Stimulated activated CD4-positive, alpha-beta T cell treated with anti-CD3 and anti-CD28 coated beads, Interleukin-2, amount 100 ng/mL, for 4 hours (primary cell): ENCODE measurements around the gene TM4SF5.

Experiments used
- DNase-seq: peaks from one replicate; pipeline ENCODE4 v3.0.0-alpha.2; 2020; ENCODE audit warnings: low read depth

Gene TM4SF5

DNA sequence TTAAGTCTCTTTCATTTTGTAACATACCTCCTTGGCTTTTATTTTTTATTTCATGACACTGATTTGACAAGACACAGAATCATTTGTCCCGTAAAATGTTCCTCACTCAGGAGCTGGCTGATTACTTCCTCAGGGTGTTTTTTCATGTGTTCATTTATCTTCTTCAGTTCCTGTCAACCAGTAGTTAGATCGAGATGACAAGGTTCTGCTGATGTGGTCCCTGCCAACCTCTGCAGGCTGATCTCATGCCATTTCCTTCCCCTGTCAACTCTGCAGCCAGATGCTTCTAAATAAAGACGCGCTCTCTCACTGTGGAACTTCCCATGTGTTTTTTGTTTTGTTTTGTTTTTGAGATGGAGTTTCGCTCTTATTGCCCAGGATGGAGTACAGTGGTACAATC is 23.8 kb upstream of the TM4SF5 start:
- DNase-seq = no peak

GRCh38 chr17:4748686-4749085 is 23.0 kb upstream of the TM4SF5 start:
- no peak for DNase-seq

- DNase-seq = no peak
Measured at GRCh38 chr17:4750606-4751005, 21.1 kb upstream of the TM4SF5 start.

DNA sequence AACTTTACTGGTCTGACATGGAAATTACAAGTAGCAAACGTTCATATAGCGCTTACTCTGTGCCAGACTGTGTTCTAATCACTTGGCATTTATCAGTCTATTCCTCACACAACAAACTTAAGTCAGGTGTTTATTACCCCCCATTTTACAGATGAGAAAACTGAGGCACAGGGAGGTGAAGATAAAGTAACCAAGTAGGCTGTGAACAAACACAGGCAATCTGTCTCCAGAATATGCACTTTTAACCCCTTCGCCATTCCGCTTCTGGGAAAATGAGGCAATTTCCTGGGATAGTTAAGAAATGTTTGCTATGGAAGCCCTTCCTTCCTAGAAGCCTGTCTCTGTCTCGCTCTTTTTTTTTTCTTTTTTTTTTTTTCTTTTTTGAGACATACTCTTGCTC is 19.8 kb upstream of the TM4SF5 start:
- DNase-seq = no peak

DNA sequence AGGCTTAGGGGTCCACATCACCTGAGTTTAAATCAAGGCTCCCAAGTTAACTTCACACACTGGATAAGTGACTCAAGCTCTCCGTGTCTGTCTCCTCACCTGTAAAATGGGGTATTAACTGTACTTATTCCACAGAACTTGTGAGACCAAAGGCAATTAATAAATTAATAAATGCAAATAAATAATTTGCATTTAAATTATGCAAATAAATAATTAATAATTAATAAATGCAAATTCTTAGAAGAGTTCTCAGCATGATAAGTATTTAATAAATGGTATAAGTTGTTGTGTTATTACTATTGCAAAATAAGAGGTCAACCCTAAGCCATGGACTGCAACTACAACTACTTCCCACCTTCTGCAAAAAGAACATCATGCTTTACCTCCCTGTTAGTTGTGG is 18.3 kb upstream of the TM4SF5 start:
- DNase-seq = no peak

DNA sequence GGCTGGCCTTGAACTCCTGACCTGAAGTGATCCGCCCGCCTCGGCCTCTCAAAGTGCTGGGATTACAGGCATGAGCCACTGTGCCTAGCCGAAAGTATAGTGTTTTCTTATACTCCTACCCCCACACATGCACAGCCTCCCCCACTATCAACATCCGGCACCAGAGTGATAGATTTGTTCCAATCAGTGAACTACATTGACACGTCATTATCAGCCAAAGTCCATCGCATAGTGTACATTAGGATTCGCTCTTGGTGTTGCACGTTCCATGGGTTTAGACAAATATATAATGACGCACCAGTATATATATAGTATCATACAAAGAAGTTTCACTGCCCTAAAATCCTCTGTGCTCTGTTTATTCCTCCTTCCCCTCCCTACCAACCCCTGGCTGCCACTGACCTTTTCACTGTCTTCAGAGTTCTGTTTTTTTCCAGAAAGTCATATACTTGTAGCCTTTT is 11.9 kb upstream of the TM4SF5 start:
- DNase-seq = no peak

GRCh38 chr17:4764595-4764994 is 7.1 kb upstream of the TM4SF5 start:
- no peak for DNase-seq

GRCh38 chr17:4766201-4766600 is 5.5 kb upstream of the TM4SF5 start:
- no peak for DNase-seq

- no peak for DNase-seq
Measured at GRCh38 chr17:4766723-4767122, 5.0 kb upstream of the TM4SF5 start.

GRCh38 chr17:4768298-4768697 is 3.4 kb upstream of the TM4SF5 start:
- DNase-seq = no peak

DNA sequence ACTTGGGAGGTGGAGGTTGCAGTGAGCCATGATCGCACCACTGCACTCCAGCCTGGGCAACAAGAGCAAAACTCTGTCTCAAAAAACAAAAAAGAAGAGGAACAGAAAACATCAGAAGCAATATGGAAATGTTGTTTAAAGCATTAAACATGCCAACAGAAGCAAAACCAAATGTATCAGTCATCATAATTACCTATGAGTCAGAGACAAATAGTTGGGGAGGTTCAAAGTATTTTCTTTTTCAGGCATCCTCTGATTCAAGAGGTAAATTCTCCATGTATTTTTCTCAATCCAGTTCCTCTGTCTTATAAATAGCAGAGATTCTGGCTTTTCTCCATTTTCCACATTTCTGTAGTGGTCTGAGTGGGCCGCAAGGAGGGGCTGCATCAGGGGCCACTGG is 2.1 kb upstream of the TM4SF5 start:
- DNase-seq = no peak

GRCh38 chr17:4772235-4772613 is 538 bp downstream of the TM4SF5 start:
- DNase-seq = no peak

DNA sequence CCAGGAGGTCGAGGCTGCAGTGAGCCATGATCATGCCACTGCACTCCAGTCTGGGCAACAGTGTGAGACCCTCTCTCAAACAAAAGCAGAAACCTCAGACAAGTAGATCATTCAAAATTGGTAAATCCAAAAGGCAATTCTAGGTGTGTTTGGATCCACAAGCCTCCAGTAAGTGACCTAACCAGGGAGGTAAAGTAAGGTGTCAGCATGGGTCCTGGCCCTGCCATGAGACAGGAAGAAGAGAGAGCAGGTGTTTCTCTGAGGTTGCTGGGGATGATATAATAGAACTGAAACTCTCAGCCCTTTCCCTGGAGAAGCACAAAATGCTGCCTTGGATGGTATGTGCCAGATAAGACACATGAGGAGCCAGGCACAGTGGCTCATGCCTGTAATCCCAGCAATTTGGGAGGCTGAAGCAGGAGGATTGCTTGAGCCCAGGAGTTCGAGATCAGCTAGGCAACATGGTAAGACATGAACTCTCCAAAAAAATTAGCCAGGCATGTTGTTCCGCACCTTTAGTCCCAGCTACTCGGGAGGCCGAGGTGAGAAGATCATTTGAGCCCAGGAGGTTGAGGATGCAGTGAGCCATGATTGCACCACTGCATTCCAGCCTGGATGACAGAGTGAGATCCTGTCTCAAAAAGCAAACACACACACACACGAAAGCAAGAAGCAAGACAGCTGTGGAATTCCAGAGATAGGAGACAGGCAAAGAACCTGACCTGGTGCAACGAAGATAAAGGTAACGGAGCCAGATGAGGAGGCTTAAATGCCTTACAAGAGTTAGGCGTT is 6.5 kb downstream of the TM4SF5 start:
- no peak for DNase-seq

DNA sequence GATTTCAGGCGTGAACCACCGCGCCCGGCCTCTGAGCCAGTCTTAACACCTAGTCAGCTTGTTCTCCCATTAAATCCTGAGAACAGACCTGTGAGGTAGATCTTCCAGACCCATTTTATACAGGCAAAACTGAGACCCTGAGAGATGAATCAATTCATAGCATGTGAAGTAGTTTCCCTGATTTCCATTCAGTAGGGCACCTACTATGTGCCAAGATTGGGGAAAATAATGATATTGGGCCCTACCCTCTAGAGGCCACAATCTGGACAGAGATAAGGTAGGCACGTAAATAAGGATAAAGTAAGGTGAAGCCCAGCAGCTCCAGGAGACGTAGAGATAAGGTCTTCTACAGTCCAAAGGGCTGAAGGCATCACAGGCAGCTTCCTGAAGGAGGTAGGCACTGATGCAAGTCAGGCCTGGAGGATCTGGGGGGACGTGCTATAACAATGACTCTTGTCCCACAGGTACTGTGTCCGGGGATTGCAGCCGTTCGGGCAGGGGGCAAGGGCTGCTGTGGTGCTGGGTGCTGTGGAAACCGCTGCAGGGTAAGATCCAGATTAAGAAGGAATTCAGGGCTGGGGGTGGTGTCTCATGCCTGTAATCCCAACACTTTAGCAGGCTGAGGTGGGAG is 8.8 kb downstream of the TM4SF5 start:
- DNase-seq = no peak

GRCh38 chr17:4782652-4783051 is 11.0 kb downstream of the TM4SF5 start:
- DNase-seq = no peak

DNA sequence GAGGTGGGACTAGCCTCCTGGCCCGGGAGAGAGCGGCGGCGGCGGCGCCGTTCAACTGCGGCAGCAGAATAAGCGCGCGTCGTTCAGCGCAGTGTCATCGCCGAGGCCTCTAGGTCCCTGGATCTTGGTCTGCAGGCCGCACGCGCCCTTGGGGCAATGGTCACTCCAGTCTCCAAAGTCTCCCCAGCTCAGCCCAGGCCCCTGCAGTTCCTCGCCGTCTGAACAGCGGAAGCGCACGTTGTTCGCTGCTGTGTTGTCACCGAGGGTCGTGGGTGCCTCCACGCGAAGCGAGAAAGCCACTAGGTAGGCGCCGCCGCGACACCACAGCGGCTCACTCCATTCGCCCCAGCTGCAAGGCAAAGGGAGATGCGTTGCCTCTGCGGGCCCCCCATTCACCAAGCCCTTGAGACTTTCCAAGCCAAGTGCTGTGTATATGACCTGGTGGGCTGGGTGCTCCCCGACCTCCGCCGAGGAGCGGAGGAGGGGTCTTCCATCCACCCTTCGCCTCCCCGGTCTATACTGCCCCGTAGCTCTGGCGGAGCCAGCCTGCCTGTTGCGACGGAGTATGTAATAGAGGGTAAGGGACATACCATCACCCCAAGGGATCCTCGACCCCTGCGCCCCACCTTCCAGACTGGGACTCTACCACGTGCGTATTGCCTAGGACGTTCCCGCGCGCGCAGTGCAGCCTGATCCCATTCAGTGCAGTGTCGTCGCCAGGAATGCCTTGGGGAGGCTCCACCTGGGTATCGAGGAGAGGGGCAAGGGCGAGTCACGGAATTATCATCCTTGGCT is 13.8 kb downstream of the TM4SF5 start:
- no peak for DNase-seq

- DNase-seq = no peak
Measured at GRCh38 chr17:4786106-4786511, 14.4 kb downstream of the TM4SF5 start, which contains the start of gene VMO1. VMO1 (minus strand) TSS chr17:4786364; CDS start chr17:4786352, 12 bp downstream.

DNA sequence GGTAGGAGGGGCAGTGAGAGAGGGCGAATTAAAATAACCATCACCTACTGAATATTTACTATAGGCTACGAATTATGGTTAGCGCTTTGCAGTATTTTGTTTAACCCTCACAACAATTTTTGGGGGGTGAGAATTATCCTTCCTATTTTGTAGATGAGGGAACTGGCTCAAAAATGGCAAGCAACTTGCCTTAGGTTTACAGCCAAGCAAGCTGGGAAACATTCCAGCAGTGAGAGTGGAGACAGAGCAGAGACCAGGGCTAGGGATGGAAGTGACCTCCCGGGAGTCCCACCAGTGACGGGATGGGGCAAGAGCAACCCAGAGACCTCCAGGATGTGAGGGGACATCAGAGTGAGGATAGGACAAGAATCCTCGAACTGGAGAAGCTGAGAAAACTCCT is 14.8 kb downstream of the TM4SF5 start:
- DNase-seq = no peak

- no peak for DNase-seq
Measured at GRCh38 chr17:4788159-4788806, 16.6 kb downstream of the TM4SF5 start.

DNA sequence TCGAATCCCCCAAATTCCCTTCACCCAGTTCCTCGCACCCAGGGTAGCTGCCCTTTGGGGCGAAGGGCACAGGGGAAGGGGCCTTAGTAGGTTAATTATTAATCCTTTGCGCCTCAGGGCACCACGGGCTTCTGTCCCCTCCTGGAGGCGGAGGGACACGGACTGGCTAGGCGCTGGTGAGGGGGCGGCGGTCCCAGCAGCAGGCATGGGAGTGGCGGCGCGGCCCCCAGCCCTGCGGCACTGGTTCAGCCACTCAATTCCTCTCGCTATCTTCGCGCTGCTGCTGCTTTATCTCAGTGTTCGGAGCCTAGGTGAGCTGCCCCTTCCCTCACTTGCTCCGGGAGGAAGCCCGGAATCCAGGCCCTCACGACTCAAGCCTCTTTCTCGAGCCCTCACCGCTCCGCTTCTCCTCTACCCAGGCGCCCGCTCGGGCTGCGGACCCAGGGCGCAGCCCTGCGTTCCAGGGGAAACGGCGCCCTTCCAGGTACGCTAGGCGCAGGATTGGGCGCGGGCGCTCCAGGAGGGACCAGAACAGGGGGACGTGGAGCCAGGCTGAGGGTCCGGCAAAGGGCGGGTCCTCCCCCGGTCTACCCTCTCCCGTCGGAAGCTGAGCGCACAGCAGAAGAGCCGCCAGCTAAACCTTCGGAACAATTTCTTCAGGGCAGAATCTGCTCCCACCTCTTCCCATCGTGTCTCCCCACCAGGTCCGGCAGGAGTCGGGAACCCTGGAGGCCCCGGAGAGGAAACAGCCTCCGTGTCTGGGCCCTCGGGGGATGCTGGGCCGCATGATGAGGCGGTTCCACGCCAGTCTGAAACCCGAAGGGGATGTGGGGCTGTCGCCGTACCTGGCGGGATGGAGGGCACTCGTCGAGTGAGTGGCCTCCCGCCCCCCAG is 17.4 kb downstream of the TM4SF5 start, which contains the start of gene GLTPD2:
GLTPD2 (plus strand) TSS at position 158 of the 894 bp plus-strand sequence; CDS start at position 206, 48 bp downstream.
- no peak for DNase-seq

- no peak for DNase-seq
Measured at GRCh38 chr17:4789701-4789950, 17.9 kb downstream of the TM4SF5 start.
